K562 (cell line): ENCODE data around the gene U2SURP. TPM values are rescaled to one million over a fixed set of nuclear protein-coding genes. Genes with fewer than 3 reads are reported as not detected.

Experiments
- BCLAF1 ChIP-seq, 2 experiments: fragments of 450-650 bp in 1 of 2; IDR thresholded peaks; 2 replicates each; pipeline ENCODE4 v1.6.1; 2011 to 2017; ENCODE audit warnings: low read depth in 2 of 2, antibody characterized with exemption in 1 of 2, borderline replicate concordance in 1 of 2, low read length in 1 of 2, mild to moderate bottlenecking in 1 of 2, mixed read lengths in 1 of 2; ENCODE audit not compliant: control insufficient read depth in 1 of 2
- CBX5 ChIP-seq: IDR thresholded peaks from 2 replicates; pipeline ENCODE4 v1.6.1; 2014; ENCODE audit warnings: low read depth, borderline replicate concordance
- KLF16 ChIP-seq: IDR thresholded peaks from 2 replicates; pipeline ENCODE4 v1.6.1; 2016; ENCODE audit warnings: antibody characterized with exemption
- MGA ChIP-seq: fragments of 450-650 bp; IDR thresholded peaks from 2 replicates; pipeline ENCODE4 v1.6.1; 2016; ENCODE audit warnings: mild to moderate bottlenecking, moderate library complexity
- PML ChIP-seq: IDR thresholded peaks from 2 replicates; pipeline ENCODE4 v1.6.1; 2012; ENCODE audit warnings: low read length, inconsistent platforms
- PRPF4 ChIP-seq: fragments of 200-400 bp; formaldehyde crosslinking; IDR thresholded peaks from one replicate; pipeline ENCODE4 v1.6.1; 2017; ENCODE audit warnings: low read length, low read depth, mild to moderate bottlenecking; ENCODE audit not compliant: insufficient read depth, poor library complexity, severe bottlenecking
- TCF7 ChIP-seq: sonication (generic); IDR thresholded peaks from 2 replicates; pipeline ENCODE4 v1.6.1; 2016; ENCODE audit warnings: antibody characterized with exemption, borderline replicate concordance
- ZBTB9 ChIP-seq: fragments of 450-650 bp; formaldehyde crosslinking; IDR thresholded peaks from 2 replicates; pipeline ENCODE4 v1.4.0; 2020; ENCODE audit warnings: mild to moderate bottlenecking, moderate library complexity
- ZNF778 ChIP-seq: fragments of 450-650 bp; formaldehyde crosslinking; IDR thresholded peaks from 2 replicates; pipeline ENCODE4 v1.4.0; 2020; ENCODE audit warnings: mild to moderate bottlenecking, moderate library complexity
- polyA plus RNA-seq, 8 experiments: library from polyadenylated mRNA; depleted of rRNA in 4 of 8; stranded (reverse) in 5 of 8; unstranded in 3 of 8; fragments of >200 nt; fragmentation: Nextera tagmentation in 2 of 8; fragmentation: Illumina TruSeq in 1 of 8; extraction: Ambion mirVana in 2 of 8; extraction: Trizol in 1 of 8; gene quantifications; 2 replicates each; pipeline versions ENCODE4 v1.2.1 to v1.2.3, GENCODE V29; 2011 to 2014; ENCODE audit warnings: inconsistent platforms in 1 of 8, missing spikeins in 1 of 8
- total RNA-seq, 7 experiments: library from RNA; depleted of rRNA in 6 of 7; stranded (reverse); fragments of >200 nt in 6 of 7; fragmentation: Illumina TruSeq in 2 of 7; extraction: Trizol in 2 of 7; gene quantifications; 2 replicates each; pipeline versions ENCODE4 v1.2.1 to v1.2.3, GENCODE V29; 2011 to 2021; ENCODE audit warnings: low replicate concordance in 1 of 7

The U2SURP gene
- total and polyA plus RNA-seq, 9 of the 15 experiments (the other 6 are each of a cell fraction or from before 2014, with no cell fraction given), result 128 to 322 (median 191) TPM

DNA sequence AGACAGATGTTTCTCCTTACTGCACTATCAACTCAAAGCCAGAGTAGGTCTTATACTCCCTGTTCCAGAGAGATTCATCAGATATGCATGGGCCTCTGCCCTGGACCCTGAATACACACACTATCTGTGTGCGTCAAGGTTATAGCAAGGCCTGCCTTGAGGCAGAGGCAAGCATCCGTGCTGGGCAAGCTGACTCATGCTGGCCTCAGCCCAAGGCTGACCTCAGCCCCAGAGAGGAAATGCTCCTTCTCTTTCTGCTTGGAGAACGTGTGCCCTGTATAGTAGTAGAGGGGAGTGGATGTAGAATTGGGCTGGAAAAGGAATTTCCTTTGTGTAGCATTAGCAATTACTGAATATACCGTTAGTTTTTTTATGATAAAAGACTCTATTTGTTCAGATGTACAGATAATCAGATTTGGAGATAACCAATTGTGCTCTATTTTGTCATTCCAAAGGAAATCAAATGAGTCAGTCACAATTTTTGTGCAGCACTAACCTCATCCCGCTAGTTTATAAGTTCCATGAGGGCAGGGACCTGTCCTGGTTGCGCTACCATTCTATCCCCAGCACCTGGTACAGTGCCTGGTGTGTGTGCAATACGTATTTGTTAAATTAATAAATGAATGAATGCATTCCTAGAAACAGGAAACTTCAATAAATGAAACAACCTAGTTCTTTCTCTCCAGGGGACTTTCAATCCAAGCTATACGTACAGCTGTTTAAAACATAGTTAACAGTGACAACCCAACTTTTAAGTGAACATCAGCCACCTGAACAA lies 24.6 kb upstream of the U2SURP start (continued):
- TF ChIP-seq BCLAF1 (IDR thresholded peaks at IDR 0.05; ENCODE audit: borderline replicate concordance in 1 of 2, control insufficient read depth in 1 of 2, low read depth in 2 of 2, low read length in 1 of 2) (no peak), ZNF778 (CRISPR knock-in tag) (no peak), CBX5 (peak; percentile 64; the same call in 1 of the 2 replicates), ZBTB9 (CRISPR knock-in tag) (0 out of 2 replicates have a peak, but pooled peaks have one; percentile 38), MGA (peak; percentile 58; the same call in 1 of the 2 replicates), TCF7 (0 out of 2 replicates have a peak, but pooled peaks have one; percentile 47), PML (peak; percentile 84), KLF16 (peak; percentile 86; the same call in 1 of the 2 replicates), PRPF4 (no peak)
